Adrenal gland (tissue), 12 donors: ENCODE measurements around the gene MRPL24. TPM values are rescaled to one million over a fixed set of nuclear protein-coding genes. Genes with fewer than 3 reads are reported as not detected.

Experiments
- DNase-seq, 7 donors: peaks; one replicate each; pipeline ENCODE4 v3.0.0-alpha.2; 2019 to 2020
- H3K27ac ChIP-seq, 5 donors: fragments of 200-600 bp; sonication (generic) in 4 of 5; 1 replicate in 3 of 5; 2 replicates in 2 of 5; pipeline versions ENCODE4 v1.5.1 to v1.8.0; 2016 to 2020; ENCODE audit warnings: mild to moderate bottlenecking in 1 of 5
- H3K27me3 ChIP-seq: fragments of 200-600 bp; 2 replicates; pipeline ENCODE4 v1.8.0; 2021
- H3K36me3 ChIP-seq, 2 donors: fragments of 200-600 bp; replicated peaks in 1 of 2; 1 replicate in 1 of 2; 2 replicates in 1 of 2; pipeline versions ENCODE4 v1.5.1 to v1.8.0; 2018 to 2022
- H3K4me1 ChIP-seq, 2 donors: fragments of 200-600 bp; replicated peaks in 1 of 2; 1 replicate in 1 of 2; 2 replicates in 1 of 2; pipeline versions ENCODE4 v1.5.1 to v1.8.0; 2018 to 2021
- H3K4me3 ChIP-seq, 4 donors: fragments of 200-600 bp; sonication (generic) in 3 of 4; one replicate each; pipeline ENCODE4 v1.5.1; 2016 to 2018
- H3K9me3 ChIP-seq, 3 donors: fragments of 200-600 bp; sonication (generic) in 1 of 3; replicated peaks in 1 of 3; 1 replicate in 2 of 3; 2 replicates in 1 of 3; pipeline versions ENCODE4 v1.5.1 to v1.8.0; 2016 to 2021
- POLR2A ChIP-seq, 2 donors: fragments of 450-650 bp; IDR thresholded peaks; one replicate each; pipeline ENCODE4 v1.6.1; 2017; ENCODE audit warnings: antibody characterized with exemption in 2 of 2, mild to moderate bottlenecking in 2 of 2, moderate library complexity in 1 of 2
- WGBS, 4 donors: extraction: QIAGEN DNeasy Blood & Tissue Kit in 2 of 4; methylation state at CpG; one replicate each; pipeline versions ENCODE4 v1.1.5 to v1.1.7; 2013 to 2017; 5-methylcytosine and 5-hydroxymethylcytosine counted together
- intact Hi-C, 2 donors: fragments of 100-400 bp; cut with DNase I; formaldehyde crosslinking; loops; one replicate each; pipeline versions ENCODE4 v1.14.1 to v1.15.0; 2022 to 2023
- polyA plus RNA-seq, 3 donors: library from polyadenylated mRNA; stranded (reverse); fragments of 200-250 nt in 2 of 3; fragments of 350-450 nt in 1 of 3; fragmentation: Illumina TruSeq in 1 of 3; extraction: RNeasy Lipid Tissue Mini Kit (QIAGEN cat#74804) in 1 of 3; gene quantifications; one replicate each; pipeline ENCODE4 v1.2.3, GENCODE V29; 2013 to 2014
- total RNA-seq, 9 donors: library from RNA; depleted of rRNA in 4 of 9; stranded (reverse); fragments of >200 nt in 4 of 9; fragments of 120-200 nt in 1 of 9; fragmentation: NEBNext Ultra II Directional in 1 of 9; extraction: Animal tissue kit (Norgen Biotek cat#: 25700) in 1 of 9; gene quantifications; one replicate each; pipeline versions ENCODE4 v1.1.0 to v1.2.4, GENCODE V29; 2013 to 2023
- TF ChIP-seq, protein P1 (sequence below), 6 experiments: fragments of 450-650 bp in 4 of 6; fragments of 200-600 bp in 2 of 6; sonication (generic) in 1 of 6; IDR thresholded peaks; 1 replicate in 5 of 6; 2 replicates in 1 of 6; pipeline versions ENCODE4 v1.5.1 to v1.8.0; 2016 to 2021; ENCODE audit warnings: antibody characterized with exemption in 6 of 6, mild to moderate bottlenecking in 2 of 6, moderate library complexity in 1 of 6
- donor health status: healthy with polysubstance abuse.
- donor health status: Bipolar disorder and iron deficiency.
- donor health status: DM: yes; HTN: yes; CAD: no.
- donor health status: DM: no; HTN: no; CAD: no.
- donor health status: DM: no; HTN: no; CAD: no.
- donor health status: DM: yes; HTN: yes; CAD: no.

The MRPL24 gene
- total and polyA plus RNA-seq, 12 donors = 46.7 to 294 (median 113) TPM

DNA sequence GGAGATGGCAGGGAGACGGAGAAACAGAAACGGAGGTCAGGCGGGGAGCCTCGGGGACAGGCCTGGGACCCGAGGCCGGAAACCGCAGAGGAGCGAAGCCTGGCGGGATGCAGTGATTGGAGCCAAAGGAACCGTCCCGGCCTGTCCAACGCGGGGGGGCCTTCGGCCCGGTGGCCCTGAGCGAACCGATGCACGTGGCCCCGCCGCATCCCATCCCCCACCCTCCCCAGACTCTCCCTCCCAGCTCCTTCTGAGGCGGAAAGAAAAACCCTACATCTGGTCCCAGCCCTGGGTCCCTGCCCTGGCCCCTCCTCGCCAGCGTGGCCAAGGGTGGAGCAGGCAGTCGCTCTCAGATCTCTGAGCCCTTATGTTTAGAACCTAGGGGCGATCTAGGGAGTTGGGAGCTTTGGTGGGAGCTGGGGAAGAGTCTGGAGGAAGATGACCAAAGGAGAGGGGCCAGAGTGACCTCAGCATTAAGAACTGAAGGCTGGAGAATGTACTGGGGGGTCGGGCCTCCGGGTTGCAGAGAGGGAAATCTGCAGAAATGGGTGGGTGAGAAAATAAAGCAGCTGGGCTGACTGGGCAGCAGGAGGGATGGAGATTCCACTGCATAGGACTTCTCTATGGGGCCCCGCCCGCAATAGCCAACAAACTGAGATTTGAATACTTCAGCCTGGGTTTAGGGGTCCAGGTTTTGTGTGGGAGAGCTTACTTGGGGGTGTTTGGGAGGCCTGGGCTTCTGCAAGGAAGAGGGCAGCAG is 34.1 kb downstream of the MRPL24 start:
- TF ChIP-seq, protein P1, sequence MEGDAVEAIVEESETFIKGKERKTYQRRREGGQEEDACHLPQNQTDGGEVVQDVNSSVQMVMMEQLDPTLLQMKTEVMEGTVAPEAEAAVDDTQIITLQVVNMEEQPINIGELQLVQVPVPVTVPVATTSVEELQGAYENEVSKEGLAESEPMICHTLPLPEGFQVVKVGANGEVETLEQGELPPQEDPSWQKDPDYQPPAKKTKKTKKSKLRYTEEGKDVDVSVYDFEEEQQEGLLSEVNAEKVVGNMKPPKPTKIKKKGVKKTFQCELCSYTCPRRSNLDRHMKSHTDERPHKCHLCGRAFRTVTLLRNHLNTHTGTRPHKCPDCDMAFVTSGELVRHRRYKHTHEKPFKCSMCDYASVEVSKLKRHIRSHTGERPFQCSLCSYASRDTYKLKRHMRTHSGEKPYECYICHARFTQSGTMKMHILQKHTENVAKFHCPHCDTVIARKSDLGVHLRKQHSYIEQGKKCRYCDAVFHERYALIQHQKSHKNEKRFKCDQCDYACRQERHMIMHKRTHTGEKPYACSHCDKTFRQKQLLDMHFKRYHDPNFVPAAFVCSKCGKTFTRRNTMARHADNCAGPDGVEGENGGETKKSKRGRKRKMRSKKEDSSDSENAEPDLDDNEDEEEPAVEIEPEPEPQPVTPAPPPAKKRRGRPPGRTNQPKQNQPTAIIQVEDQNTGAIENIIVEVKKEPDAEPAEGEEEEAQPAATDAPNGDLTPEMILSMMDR (IDR thresholded peaks at IDR 0.05) = no peak
- TF ChIP-seq POLR2A (IDR thresholded peaks at IDR 0.05) = peak in 1 of 2 donors; percentile 22
- no peaks in the 10 kb centered on the region for H3K27me3 ChIP-seq
- peak; percentile 65 to 83 (median 80) for DNase-seq
- peak overlapping the region in 3 of 4 donors; percentile 7 to 59 (median 31) for H3K4me3 ChIP-seq
- H3K4me1 ChIP-seq = peaks cover 23 to 31% of the 10 kb centered on the region in 2 donors
- peak overlapping the region; percentile 30 to 66 (median 52) for H3K27ac ChIP-seq
- intact Hi-C loops = no loop called here
- H3K36me3 ChIP-seq = no peaks in the 10 kb centered on the region
- 10 to 33% (median 11%) methylated on average over 12 to 29 of the region's 29 CpGs for WGBS, 4 donors
- no peaks in the 10 kb centered on the region for H3K9me3 ChIP-seq

- H3K27me3 ChIP-seq = no peaks in the 10 kb centered on the region
- intact Hi-C loops = no loop called here
- H3K27ac ChIP-seq = peak overlapping the region; percentile 30 to 66 (median 52)
- H3K9me3 ChIP-seq = no peaks in the 10 kb centered on the region
- H3K4me1 ChIP-seq = peaks cover 23 to 31% of the 10 kb centered on the region in 2 donors
- 0 to 1% (median 1%) methylated on average over 7 to 45 of the region's 45 CpGs for WGBS, 4 donors
- TF ChIP-seq POLR2A (IDR thresholded peaks at IDR 0.05) = no peak
- TF ChIP-seq, protein P1 (IDR thresholded peaks at IDR 0.05) = peak; percentile 62 to 75 (median 70)
- H3K4me3 ChIP-seq = peak overlapping the region in 3 of 4 donors; percentile 7 to 59 (median 31)
- H3K36me3 ChIP-seq = no peaks in the 10 kb centered on the region
- DNase-seq = peak; percentile 36 to 82 (median 62)
Observed at GRCh38 chr1:156705918-156706656, 34.8 kb downstream of the MRPL24 start.

DNA sequence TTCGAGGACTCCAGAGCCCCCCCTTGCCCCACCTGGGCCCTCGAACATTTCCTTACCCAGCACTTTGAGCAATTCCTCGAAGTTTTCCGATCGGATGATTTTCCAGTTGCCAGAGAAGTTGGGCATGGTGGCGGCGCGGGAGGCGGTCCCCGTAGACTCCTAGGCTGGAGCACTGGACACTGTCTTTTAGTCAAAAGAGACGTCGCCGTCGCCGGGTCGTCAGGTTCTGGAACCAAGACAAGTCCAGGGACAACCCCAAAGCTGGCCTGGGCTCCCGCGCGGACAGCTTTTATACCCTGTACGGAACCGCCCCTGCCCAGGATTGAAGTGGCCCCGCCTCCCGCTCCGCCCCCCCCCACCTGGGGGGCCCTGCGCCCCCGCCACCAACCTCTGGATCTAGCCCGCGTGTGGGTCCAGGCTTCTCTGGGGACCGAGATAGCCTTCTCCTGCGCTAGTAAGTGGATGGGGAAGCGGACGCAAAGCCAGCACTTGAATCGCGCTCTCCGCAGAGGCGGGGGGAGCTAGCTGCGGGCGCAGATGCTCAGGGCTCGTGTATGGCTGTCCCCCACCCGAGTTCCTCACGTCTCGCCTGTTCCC is 35.5 kb downstream of the MRPL24 start, which contains the start of gene CRABP2:
CRABP2 (minus strand) TSS at position 263 of the 597 bp plus-strand sequence; CDS start at position 126, 137 bp downstream.
- TF ChIP-seq, protein P1 (IDR thresholded peaks at IDR 0.05) = no peak
- TF ChIP-seq POLR2A (IDR thresholded peaks at IDR 0.05) = no peak
- peaks cover 23 to 31% of the 10 kb centered on the region in 2 donors for H3K4me1 ChIP-seq
- 1 to 9% (median 2%) methylated on average over 7 to 42 of the region's 42 CpGs for WGBS, 4 donors
- peak within 1 kb of the TSS in 3 of 4 donors; percentile 7 to 59 (median 31) for H3K4me3 ChIP-seq
- no peaks in the 10 kb centered on the region for H3K9me3 ChIP-seq
- peak in 6 of 7 donors; percentile 45 to 65 (median 55) for DNase-seq
- intact Hi-C loops = no loop called here
- no peaks in the 10 kb centered on the region for H3K27me3 ChIP-seq
- H3K36me3 ChIP-seq = no peaks in the 10 kb centered on the region
- peak within 1 kb of the TSS; percentile 30 to 66 (median 52) for H3K27ac ChIP-seq

GRCh38 chr1:156704930-156705320 is 36.0 kb downstream of the MRPL24 start:
- no peaks in the 10 kb centered on the region for H3K36me3 ChIP-seq
- intact Hi-C loops = no loop called here
- TF ChIP-seq, protein P1 (IDR thresholded peaks at IDR 0.05) = no peak
- no peak for TF ChIP-seq POLR2A (IDR thresholded peaks at IDR 0.05)
- peak overlapping the region in 1 of 4 donors; percentile 59 for H3K4me3 ChIP-seq
- 2 to 20% (median 3%) methylated on average over 2 to 29 of the region's 29 CpGs for WGBS, 4 donors
- peaks cover 23 to 31% of the 10 kb centered on the region in 2 donors for H3K4me1 ChIP-seq
- no peaks in the 10 kb centered on the region for H3K9me3 ChIP-seq
- no peaks in the 10 kb centered on the region for H3K27me3 ChIP-seq
- peak; percentile 73 to 87 (median 84) for DNase-seq
- peak overlapping the region in 1 of 5 donors; percentile 52 for H3K27ac ChIP-seq
